AG09309 (cell line): Measurements from ENCODE around the gene AGMO.
A peak's percentile ranks its signal among the peaks of the same experiment; 100 is the strongest.

ENCODE experiments used
- DNase-seq: peaks from one replicate; pipeline ENCODE4 v3.0.0-alpha.2; 2010; ENCODE audit warnings: low read depth
- H3K4me3 ChIP-seq: 2 replicates; pipeline ENCODE4 v1.5.1; 2011; ENCODE audit warnings: mild to moderate bottlenecking, low read depth, low read length, moderate library complexity; ENCODE audit not compliant: control insufficient read depth
- CTCF ChIP-seq: IDR thresholded peaks from 2 replicates; pipeline ENCODE4 v1.5.1; 2011; ENCODE audit warnings: mild to moderate bottlenecking, low read depth, low read length, inconsistent platforms; ENCODE audit not compliant: insufficient read depth, control insufficient read depth; ENCODE audit errors: missing control alignments

The AGMO gene

GRCh38 chr7:15461576-15461975 lies 100.2 kb downstream of the AGMO start:
- DNase-seq, result peak; percentile 68

GRCh38 chr7:15459018-15459615 lies 102.7 kb downstream of the AGMO start:
- no peak overlapping the region for H3K4me3 ChIP-seq
- no peak for DNase-seq
- TF ChIP-seq CTCF, result no peak

More at GRCh38 chr7:15461576-15461975, 100.2 kb downstream of the AGMO start:
- no peak for TF ChIP-seq CTCF
- H3K4me3 ChIP-seq, result no peak overlapping the region

- DNase-seq, result peak; percentile 3
- H3K4me3 ChIP-seq, result no peak overlapping the region
- no peak for TF ChIP-seq CTCF
Measured at GRCh38 chr7:15457990-15458955, 103.5 kb downstream of the AGMO start.

GRCh38 chr7:15452670-15453069 lies 109.1 kb downstream of the AGMO start:
- no peak for TF ChIP-seq CTCF
- no peak overlapping the region for H3K4me3 ChIP-seq
- DNase-seq, result no peak

GRCh38 chr7:15446722-15447121 lies 115.1 kb downstream of the AGMO start:
- DNase-seq, result no peak
- H3K4me3 ChIP-seq, result no peak overlapping the region
- no peak for TF ChIP-seq CTCF

- DNase-seq, result peak; percentile 4
- no peak for TF ChIP-seq CTCF
- no peak overlapping the region for H3K4me3 ChIP-seq
Measured at GRCh38 chr7:15446280-15446679, 115.5 kb downstream of the AGMO start.
